ENCODE data around the gene UCN.

DNA sequence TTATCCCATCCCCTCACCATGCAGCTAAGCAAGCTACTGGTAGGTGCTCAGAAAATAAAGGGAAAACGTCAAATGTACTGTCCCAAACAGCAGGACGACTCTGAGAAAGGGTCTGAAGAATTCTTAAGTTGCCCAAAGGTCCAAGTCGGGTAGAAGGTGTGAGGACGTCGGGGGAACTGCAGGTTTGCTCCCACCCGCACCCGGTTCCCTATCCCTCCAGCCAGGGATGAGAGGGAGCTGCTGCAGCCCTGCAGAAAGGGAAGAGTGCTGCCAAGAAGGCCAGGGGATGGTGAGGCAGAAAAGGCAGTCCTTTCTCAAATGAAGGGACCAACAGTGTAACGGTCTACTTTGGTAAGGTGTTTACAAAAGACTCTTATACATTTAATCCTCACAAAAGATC is 6.9 kb upstream of the UCN start:
- TF ChIP-seq, protein P1, sequence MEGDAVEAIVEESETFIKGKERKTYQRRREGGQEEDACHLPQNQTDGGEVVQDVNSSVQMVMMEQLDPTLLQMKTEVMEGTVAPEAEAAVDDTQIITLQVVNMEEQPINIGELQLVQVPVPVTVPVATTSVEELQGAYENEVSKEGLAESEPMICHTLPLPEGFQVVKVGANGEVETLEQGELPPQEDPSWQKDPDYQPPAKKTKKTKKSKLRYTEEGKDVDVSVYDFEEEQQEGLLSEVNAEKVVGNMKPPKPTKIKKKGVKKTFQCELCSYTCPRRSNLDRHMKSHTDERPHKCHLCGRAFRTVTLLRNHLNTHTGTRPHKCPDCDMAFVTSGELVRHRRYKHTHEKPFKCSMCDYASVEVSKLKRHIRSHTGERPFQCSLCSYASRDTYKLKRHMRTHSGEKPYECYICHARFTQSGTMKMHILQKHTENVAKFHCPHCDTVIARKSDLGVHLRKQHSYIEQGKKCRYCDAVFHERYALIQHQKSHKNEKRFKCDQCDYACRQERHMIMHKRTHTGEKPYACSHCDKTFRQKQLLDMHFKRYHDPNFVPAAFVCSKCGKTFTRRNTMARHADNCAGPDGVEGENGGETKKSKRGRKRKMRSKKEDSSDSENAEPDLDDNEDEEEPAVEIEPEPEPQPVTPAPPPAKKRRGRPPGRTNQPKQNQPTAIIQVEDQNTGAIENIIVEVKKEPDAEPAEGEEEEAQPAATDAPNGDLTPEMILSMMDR (conservative IDR thresholded peaks at IDR 0.05 in 1 of 2, IDR thresholded peaks at IDR 0.05 in 1 of 2; ENCODE audit: low read depth in 1 of 2, low read length in 2 of 2): no peak
- no peak for TF ChIP-seq EZH2 (IDR thresholded peaks at IDR 0.05; ENCODE audit: low read length, missing control alignments)
